DMS79 treated with DMSO at 0.1 percent for 48 hours (cell line): Measurements from ENCODE around the gene CHRFAM7A.
"Not testable (repeated sequence)": the region's sequence is repeated elsewhere in the genome, so short reads cannot be mapped to it uniquely, and the experiment has no call there.

ENCODE experiments used
- DNase-seq: peaks from one replicate; lab custom pipeline; 2025; lab: John Stamatoyannopoulos, UW

The CHRFAM7A gene

GRCh38 chr15:30315704-30316103, 77.6 kb downstream of the CHRFAM7A start:
- not testable (repeated sequence) for DNase-seq

- not testable (repeated sequence) for DNase-seq
These were observed 82.8 kb downstream of the CHRFAM7A start for GRCh38 chr15:30310575-30310974.
